Suprapubic skin (tissue), 4 donors: ENCODE measurements around the gene CCDC172.

ENCODE experiments used
- CTCF ChIP-seq, 2 donors: fragments of 200-600 bp in 1 of 2; fragments of 450-650 bp in 1 of 2; sonication (generic) in 1 of 2; IDR thresholded peaks; one replicate each; pipeline ENCODE4 v1.5.1; 2016 to 2019; ENCODE audit warnings: antibody characterized with exemption in 2 of 2, mild to moderate bottlenecking in 1 of 2, moderate library complexity in 1 of 2
- POLR2A ChIP-seq, 2 donors: fragments of 450-650 bp; IDR thresholded peaks; one replicate each; pipeline ENCODE4 v1.6.1; 2017; ENCODE audit warnings: antibody characterized with exemption in 2 of 2, mild to moderate bottlenecking in 2 of 2, moderate library complexity in 2 of 2
- POLR2AphosphoS5 ChIP-seq, 3 donors: sonication (generic); formaldehyde crosslinking; IDR thresholded peaks; one replicate each; pipeline ENCODE4 v1.6.1; 2017; ENCODE audit warnings: antibody characterized with exemption in 3 of 3

DNA sequence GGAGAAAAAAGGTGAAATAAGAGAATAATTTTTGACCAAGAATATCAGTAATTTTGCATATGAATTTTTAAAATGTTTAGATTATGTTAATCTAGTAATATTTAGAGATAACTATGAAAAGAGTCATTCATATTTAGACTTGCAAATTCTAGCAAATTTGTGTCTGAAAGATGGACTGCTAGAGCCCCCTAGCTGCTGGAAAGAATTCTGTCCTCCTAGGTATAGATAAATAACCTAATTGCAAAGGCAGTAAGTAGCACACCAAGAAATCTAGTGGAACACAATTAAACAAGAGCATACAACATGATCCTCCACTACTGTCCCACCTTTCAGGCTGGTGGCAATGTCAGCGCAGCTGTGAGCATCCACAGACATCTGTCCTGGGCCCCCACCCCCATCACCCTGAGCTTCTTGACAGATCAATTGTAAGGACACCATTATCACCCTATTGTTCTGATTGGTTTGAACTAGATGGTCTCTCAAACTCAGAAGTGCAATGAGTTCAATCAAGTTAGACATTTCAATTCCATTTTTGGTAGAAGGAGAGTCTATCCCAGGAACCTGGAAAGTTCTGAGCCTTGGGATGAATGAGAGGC is 36.2 kb upstream of the CCDC172 start:
- TF ChIP-seq POLR2A (IDR thresholded peaks at IDR 0.05) (no peak), CTCF (IDR thresholded peaks at IDR 0.05) (peak; percentile 53 to 54), POLR2AphosphoS5 (IDR thresholded peaks at IDR 0.05) (no peak)
